ENCODE data around the gene ATP4B.
A peak's percentile ranks its signal among the peaks of the same experiment; 100 is the strongest.

ATP4B gene

DNA sequence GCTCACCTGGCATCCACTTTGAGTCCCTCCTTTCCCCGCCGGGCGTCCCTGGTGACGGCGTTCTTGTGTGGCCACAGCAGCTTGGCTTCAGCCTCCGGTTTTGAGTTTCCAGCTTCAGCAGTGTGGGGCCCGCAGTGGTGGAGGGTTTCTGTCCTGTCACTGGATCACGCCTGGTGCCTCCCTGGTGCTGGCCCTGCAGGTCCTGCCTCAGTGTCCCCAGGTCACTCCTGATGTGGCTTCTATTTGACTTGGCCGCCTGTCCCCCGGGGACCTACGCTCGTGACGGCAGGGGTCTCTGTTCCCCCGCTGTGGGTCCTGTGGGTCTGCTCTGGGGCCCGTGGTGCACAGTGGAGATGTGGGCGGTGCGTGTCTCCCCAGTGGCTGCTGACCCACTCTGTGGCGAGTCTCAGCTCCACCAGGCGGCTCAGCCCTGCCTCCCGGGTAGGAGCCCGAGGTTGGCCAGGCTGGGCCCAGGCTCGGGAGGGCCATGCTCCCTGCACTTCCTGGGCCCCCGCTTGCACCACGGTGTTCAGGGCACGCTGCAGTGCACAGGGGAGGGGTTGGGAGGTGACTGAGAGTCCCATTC, 1.9 kb downstream of the ATP4B start:
- peak; percentile 53 for DNase-seq

DNA sequence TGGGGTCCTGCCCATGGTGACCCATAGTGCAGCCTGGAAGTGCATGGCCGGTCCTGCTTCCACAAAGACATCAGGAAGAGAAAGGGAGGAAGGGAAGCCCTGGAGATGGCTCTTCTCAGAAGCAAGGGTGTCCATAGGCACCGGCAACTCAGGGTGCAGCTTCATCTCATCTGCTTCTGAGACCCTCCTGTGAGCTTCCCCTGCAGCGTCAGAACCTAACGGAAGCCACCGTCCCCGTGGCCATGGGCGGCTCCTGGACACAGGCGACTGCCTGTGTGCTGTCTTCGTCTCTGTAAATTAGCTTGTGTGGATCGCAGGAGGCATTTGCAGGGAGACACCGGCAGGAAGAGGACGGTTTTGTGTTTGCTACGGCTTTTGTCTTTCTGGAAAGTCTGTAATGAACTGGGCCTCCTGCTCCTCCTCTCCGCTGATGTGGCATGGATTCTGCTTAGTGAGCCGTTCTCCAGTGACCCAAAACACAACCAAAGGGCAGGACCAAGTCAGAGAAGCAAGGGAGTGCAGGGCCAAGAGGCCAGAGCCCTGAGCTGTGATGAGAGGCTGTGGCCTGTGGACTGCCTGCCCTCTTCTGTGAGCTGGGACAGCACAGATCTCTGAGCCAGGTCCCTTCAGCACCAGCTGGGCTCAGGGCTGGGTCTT, 2.5 kb downstream of the ATP4B start:
- peak; percentile 36 for DNase-seq

DNA sequence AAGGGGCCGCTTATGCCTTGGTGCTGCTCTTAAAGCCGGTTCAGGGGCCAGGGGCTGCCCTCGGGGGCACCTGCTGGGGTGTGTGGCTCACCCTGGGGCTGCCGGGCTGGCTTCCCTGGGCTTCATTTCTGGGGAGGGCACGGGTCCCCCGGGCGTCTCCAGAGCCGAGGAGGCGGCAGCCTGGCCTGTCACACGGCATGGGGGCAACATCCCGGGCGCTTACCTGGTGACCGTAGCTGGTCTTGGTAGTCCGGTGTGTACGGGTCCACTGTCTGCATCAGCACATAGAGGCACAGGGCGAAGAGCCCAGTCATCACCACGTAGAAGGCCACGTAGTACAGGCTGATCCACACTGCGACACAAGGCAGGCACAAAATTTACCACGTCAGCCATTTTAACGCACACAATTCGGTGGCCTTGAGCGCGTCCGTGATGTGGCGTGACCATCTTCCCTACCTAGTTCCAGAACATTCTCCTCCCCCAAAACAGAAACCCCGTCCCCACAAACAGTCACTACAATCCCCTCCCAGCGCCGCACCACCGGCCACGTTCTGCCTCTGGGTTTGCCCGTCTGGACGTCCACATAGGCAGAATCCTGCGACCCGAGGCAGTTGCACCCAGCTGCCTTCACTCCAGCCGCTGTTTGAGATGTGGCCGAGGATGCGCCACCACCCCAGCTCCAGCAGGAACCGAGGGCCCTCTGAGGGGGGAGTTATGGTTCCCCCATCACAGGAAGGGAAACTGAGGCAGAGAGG, 3.2 kb downstream of the ATP4B start:
- DNase-seq, result peak; percentile 42

DNA sequence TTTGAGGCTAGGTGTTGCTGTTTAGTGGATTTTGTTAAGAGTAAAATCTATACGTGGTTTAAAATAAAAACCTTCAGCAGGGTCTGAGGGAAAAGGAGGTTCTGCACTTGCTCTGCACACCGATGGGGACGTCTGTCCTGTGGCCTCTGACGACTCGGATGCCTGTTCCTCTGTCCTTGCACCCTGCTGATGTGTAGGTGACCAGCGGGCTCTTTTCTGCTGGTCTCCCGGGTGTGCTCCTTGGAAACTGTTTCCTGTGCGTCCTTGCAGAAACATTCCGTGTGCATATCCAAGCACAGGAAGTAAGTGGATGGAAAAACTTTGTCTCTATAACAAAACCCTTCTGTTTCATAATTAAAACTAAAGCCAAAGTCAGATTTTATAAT, 3.8 kb downstream of the ATP4B start:
- DNase-seq, result no peak

DNA sequence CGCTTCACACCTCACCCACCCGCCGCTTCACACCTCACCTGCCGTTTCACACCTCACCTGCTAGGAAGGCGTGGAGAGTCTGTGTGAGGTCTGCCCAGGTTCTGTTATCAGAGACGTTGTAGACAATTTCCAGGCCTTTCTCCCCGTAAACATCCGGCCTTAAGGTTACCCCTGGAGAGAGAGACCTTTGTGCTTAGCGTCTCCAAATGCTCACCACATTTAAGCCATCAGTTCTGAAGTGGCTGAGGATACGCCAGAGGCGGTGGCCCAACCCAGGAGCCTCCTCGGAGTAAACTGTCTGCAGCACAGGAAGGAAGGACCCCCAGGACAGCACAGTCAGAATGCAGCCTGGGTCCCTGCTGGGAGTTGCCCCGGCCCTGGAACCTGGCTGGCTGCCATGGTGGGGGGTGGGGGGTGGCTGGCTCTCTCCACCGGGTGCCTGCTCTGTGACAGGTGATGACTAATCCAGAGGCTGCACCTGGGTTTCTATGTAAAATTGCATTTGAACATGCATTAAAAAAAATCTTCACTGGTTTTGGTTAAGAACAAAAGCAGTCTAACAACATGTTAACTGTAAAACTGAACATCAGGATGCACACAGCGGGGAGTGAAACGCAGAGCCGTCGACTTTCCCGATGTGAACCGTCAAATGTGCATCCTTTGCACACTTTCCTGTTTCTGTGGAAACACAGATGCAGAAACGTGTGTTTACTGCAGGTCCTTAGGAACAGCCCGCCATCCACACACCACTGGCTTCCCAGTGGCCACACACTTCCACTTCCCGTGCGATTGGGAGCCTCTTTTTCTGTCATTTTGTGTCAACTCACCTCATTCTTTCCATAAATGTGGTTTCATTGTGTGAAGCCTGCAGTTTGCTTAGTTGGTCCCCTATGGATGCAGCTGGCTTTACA, 4.5 kb downstream of the ATP4B start:
- peak; percentile 59 for DNase-seq

DNA sequence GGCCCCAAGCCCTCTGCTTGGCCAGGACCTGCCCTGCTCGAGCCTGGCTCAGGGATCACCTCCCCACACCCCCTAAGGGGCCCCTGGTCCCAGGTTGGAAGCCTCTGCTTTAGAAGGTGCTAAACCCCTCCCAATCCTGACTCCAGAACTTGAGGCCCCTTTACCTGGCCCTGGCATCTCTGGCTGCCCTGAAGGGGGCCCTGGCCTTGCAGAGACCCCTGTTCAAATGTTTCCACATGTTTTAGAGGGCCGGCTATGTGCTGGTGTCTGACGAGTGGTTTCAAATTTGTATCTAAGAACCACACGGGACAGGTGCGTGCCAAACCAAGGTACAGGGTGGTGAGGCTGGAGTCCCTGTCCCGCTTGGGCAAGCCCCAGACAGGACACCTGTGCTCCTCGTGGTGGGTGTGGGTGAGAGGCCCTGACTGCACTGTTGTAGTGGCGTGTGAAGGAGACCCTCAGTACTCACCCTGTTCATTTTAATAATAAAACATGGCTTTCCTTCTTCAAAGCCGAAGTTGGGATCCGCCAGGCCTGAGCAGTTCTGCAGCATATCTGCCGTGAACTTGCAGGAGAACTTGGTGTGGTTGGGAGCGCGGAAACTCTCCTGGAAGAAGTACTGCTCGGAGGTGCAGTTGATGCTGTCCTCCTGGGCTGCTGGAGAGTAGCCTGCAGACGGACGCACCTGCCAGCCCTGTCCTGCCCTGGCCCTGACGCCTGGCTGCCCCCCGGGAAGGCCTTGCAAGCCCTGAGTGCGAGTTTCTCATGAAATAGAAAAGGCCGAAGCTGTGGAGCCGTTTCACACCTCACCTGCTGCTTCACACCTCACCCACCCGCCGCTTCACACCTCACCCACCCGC, 5.4 kb downstream of the ATP4B start:
- peak; percentile 54 for DNase-seq

DNA sequence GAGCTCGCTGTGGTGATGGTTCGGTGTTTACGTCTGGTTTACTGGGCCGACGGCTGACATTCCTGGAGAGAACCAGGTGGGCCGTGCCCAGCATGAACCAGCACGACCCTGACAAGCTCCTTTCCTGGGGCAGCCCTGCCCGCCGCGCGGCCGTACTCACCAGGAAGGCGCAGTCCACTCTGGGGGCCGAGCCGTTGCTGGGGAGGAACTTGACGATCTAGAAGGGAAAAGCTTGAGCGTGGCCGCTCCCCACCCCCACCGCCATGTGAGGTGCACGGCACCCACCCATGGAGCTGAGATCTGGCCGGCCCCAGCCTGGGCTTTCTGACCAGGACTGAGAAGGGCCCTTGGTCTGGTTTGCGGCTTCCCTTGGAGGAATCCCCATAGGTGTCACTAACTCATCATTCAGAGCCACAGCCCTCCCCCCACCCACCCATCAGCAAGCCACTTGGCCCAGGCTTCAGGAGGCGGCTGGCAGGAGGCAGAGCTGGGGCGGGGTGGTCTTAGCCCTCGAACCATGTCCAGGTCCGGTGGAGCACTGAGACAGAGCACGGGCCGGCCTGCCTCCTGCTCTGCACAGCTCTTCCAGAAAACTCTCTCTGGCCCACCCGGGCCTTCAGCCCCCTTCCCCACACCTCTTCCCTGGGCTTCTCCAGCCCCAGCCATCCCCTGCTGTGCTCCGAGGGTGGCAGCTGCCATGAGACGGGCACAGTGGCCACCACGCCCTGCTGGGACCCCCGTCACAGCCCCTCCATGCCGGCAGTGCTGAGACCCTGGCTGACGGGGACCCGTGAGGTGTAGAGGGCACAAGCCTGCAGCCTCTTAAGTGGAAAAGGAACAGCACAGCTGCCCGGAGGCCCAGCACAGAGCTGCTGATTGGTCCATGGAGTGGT, 6.2 kb downstream of the ATP4B start:
- DNase-seq, result peak; percentile 58

DNA sequence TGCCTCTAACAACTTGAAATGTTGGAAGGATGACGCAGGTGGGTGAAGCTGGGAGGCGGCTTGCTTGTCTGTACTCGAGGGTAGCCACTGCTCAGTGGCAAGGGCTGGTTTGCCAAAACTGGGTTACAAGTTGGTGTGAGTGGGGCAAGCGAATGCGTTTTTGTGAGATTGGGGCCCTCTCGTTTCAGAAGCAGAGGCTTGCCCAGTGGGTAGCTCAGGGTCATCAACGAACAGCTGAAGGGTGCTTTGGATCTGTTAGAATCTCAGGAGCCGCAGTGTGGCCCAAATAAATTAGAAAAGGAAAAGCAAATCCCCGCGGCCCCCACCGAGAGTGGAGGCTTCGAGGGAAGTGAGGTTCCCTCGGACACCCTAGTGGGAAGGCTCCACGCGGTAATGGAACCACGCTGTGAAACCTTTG, 7.3 kb downstream of the ATP4B start:
- DNase-seq, result no peak

DNA sequence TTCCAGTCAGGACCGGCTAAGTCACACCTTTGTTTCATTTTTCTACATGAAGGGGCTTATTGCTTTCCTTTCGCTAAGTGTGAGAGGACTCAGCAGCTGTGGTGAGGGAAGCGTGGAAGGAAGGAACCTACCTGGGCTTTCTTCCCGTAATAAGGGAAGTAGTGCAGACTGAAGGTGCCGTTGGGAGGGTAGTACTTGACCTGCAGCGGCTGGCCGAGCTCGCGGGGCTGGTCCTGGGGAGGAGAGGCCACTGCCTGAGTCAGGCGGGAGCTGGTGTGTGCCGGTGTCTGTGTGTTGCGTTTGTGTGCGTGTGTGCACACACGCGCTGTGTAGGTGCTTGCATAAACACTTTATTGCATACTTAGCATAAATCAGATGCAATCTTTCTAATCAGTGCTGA, 7.7 kb downstream of the ATP4B start:
- peak; percentile 47 for DNase-seq

DNA sequence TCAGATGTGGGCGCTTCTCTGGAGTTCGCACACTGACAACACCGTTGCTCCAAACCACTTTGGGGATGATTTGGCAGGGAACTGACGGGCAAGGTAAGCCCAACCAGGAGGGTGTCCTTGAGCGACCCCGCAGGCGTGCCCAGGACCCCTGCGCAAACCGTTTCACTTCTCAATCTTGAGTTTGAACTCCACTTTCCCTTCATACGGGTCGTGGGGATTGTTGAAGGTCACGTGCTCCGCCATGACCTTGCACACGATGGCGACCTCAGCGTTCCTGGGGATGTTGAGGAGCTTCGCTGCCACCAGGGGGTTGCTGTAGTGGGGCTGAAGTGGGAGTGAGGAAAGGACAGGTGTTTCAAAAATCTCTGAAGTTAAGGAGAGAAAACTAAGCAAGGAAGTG, 8.8 kb downstream of the ATP4B start:
- peak; percentile 36 for DNase-seq

DNA sequence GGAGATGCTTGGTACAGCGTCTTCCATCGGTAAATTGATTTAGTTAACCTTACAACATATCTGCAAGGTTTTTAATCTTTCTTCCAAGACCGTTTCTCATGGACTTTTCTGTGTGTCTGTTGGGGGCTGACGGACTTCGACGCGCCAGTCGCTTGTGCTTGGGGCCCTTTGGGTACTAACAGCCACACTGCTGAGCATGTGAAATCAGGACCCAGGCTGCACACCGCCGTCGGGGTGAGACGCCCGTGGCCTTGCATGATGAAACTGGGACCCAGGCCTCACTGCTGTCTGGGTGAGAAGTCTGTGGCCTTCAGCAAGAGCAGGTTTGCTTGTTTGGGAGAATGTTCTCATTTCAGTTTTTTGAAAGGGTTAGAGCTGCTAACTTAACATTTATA, 9.8 kb downstream of the ATP4B start:
- DNase-seq, result peak; percentile 25

DNA sequence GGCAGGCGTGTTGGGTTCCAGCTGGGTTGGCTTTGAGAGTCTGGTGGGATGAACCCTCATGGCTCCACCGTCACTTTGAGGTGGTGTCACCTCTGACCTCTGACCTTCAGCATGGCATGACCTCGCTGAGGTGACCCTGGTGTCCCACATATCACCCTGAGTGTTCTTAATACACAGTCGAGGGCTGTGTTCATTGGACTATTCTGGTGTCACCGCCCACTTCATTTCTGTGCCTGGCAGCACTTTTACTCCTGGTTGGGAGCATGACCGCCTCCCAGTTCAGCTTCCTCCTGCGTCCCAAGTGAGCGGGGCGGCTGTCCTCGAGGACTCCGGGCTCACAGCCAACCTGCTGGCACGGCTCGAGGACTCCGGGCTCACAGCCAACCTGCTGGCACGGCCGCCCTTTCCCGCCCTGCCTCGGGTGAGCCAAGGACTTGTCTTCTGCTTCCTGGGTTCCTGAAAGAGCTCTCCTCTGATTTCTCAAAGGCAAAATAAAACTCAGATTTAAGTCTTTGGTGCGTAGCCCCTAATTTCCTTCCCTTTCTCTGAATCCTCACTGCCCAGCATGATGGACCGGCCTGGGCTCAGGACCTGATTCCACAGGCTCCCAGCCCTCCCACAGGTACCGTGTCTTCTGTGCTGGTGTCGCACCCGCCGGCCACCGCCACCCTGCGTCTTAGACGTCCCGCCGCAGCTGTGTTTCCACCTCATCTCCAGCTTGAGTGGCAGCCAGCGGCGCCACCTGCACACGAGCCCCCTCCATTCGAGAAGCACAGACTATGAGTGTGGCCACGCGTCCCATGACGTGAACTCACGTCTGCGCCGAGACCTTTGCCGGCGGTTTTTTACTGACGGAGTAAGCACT, 10.4 kb downstream of the ATP4B start:
- peak; percentile 52 for DNase-seq

DNA sequence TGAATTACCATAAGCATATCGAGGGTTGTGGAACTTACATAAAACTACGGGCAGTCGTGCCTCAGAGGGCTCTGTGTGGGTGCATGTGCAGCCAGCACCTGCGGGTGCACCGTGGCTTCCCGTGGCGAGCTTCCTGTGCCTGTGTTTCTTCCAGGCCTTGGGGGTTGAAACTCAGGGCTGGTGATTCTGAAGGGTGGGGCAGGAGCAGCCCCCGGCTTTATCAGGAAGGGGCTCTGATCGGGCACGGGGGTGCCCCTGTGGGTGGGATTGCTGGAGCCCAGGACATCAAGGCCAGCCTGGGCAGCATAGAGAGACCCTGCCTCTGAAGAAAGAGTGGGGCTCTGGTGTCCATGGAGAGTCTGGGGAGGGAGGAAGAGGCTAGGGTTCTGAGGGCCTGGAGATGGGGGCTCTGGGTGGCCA, 11.1 kb downstream of the ATP4B start:
- peak; percentile 34 for DNase-seq

DNA sequence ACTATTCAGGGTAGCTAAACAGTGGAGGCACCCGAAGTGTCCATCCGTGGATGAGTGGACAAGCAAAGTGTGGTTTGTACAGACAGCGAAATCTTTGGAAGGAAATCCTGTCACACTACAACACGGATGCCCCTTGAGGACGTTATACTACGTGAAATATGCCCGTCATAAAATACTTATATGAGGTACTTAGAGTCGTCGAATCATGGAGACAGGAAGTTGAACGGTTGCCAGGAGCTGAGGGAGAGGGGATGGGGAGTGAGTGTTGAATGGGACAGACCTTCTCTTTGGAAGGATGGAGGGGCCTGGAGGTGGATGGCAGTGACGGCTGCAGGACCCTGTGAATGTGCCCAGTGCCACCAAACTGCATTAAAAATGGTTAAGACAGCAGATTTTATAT, 11.6 kb downstream of the ATP4B start:
- peak; percentile 22 for DNase-seq

DNA sequence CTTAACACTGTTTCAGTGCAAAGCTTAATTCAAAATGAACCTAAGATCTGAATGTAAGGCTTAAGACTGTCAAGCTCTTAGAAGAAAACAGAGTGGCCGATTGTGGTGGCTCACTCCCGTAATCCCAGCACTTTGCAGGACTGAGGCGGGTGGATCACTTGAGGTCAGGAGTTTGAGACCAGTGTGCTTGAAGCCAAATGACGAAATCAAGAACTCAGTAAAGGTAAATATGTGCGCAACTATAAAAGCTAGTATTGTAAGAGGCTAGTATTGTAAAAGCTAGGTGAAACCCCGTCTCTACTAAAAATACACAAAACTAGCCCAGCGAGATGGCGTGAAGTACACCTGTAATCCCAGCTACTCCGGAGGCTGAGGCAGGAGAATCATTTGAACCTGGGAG, 12.7 kb downstream of the ATP4B start:
- no peak for DNase-seq

DNA sequence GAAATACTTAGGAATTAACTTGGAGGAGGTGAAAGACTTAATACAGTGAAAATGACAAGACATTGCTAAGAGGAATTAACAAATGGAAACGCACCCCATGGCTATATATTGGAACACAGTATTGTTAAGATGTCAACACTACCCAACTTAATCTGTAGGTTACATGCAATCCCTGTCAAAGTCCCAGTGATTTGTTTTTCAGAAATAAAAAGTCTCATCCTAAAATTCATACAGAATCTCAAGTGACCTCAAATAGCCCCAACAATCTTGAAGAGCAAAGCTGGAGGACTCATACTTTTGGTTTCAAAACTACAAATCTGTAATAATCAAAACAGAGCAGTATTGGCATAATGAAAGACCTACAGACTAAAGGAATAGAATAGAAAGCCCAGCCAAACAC, 13.2 kb downstream of the ATP4B start:
- no peak for DNase-seq

DNA sequence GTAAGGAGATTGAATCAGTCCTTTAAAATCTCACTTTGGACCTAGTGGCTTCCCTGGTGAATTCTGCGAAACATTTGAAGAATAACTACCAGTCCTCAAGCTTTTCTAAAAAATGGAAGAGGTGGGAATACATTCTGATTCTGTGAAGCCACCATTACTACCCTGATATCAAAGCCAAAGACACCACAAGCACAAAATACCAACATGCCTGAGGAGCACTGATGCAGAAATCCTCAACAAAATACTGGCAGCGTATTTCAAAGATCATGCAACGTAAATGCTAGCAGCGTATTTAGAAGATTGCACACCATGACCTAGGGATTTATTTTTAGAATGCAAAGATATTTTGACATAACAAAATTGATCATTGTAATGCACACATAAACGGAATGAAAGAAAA, 14.4 kb downstream of the ATP4B start:
- no peak for DNase-seq

DNA sequence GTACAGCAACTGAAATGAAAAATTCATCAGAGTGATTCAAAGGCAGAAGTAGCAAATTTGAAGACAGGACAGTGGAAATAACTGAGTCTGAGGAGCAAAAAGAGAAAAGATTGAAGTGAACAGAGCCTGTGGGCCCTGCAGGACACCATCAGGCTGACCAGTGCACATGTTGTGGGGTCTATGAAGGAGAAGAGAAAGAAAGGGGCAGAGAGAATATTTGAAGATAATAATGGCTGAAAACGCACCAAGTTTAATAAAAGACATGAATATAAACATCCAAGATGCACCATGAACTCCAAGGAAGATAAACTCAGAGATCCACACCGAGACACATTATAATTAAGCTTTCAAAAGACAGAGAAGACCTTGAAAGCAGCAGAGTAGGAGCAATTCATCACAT, 15.4 kb downstream of the ATP4B start:
- no peak for DNase-seq

DNA sequence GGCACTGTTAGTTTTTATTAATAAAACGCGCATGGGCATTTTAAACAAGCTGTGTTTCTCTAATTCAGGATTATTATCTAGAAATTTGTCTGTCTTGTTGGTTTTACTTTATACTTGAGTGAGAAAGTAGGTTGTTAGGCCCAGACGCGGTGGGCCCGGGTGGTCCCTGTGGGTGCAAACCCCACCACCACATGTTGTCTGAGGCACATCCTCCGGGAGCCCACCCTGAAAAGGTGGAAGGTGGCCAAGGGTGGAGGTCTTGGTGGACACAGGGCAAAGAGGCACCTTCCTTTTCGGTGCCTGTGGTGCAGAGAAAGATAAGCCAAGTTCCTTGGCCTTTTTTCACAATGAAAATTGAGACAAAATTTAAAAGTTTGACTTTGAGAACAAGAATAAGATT, 16.6 kb downstream of the ATP4B start:
- DNase-seq, result no peak

DNA sequence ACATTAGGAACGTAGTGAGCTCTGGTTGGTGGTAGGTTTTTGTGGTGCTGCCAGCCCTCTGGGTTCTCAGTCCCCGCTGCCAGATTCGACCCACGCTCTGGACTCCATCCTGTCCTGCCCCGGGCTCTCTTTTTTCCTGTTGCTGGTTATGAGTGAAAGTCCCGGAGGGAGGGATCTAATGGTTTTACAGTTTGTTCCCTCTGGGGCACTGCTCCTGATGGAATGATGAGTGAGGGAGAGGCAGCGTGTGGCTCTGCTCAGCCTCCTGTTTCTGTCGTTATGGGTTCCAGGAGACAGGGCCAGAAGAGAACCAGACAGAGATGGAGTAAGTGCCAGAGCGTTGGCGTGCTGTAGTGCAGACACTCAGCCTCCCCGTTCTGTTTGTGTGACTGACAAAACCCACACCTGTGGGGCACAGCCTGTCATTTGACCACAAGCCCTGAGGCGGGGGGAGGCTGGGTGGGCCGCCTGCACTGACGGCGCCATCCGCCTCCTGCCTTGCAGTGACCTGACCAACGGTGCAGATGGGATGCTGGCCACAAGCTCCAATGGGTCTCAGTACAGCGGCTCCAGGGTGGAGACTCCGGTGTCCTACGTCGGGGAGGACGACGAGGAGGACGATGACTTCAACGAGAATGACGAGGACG, 18.3 kb downstream of the ATP4B start:
- peak; percentile 54 for DNase-seq
